ENCODE measurements around the gene ANKRD23. TPM values are rescaled to one million over a fixed set of nuclear protein-coding genes. Genes with fewer than 3 reads are reported as not detected.

Gene ANKRD23
- total and polyA plus RNA-seq, 11 donors, result 0.96 to 26.7 (median 7.9) TPM

GRCh38 chr2:96877631-96878092, 33.8 kb upstream of the ANKRD23 start:
- no peaks in the 10 kb centered on the region for H3K36me3 ChIP-seq
- DNase-seq (no peak), ATAC-seq (no peak)
- no peaks in the 10 kb centered on the region for H3K9me3 ChIP-seq
- no peak overlapping the region for H3K27ac ChIP-seq
- peaks cover 3 to 48% (median 29%) of the 10 kb centered on the region in 12 donors for H3K4me1 ChIP-seq
- WGBS, 4 donors, result 84 to 93% (median 88%) methylated on average over 14 to 15 of the region's 15 CpGs
- no peak overlapping the region for H3K4me3 ChIP-seq
- intact Hi-C loops (cut with DNase I), result no loop called here
- no peak for TF ChIP-seq POLR2A (IDR thresholded peaks at IDR 0.05)
- TF ChIP-seq CTCF (IDR thresholded peaks at IDR 0.05), result no peak
- H3K27me3 ChIP-seq, result no peaks in the 10 kb centered on the region

GRCh38 chr2:96877042-96877451, 33.2 kb upstream of the ANKRD23 start:
- H3K36me3 ChIP-seq, result no peaks in the 10 kb centered on the region
- no peaks in the 10 kb centered on the region for H3K27me3 ChIP-seq
- TF ChIP-seq POLR2A (IDR thresholded peaks at IDR 0.05), result no peak
- no peak for TF ChIP-seq CTCF (IDR thresholded peaks at IDR 0.05)
- no peak overlapping the region for H3K27ac ChIP-seq
- H3K9me3 ChIP-seq, result no peaks in the 10 kb centered on the region
- ATAC-seq, result no peak
- intact Hi-C loops (cut with DNase I), result no loop called here
- DNase-seq, result no peak
- whole genome bisulfite sequencing, 4 donors, result 77 to 91% (median 88%) methylated on average over 6 of the region's 6 CpGs
- H3K4me3 ChIP-seq, result no peak overlapping the region
- peaks cover 3 to 52% (median 32%) of the 10 kb centered on the region in 12 donors for H3K4me1 ChIP-seq

GRCh38 chr2:96876269-96877041, 32.6 kb upstream of the ANKRD23 start:
- no peak overlapping the region for H3K4me3 ChIP-seq
- no peaks in the 10 kb centered on the region for H3K36me3 ChIP-seq
- peaks cover 0 to 4% (median 0%) of the 10 kb centered on the region in 9 donors for H3K27me3 ChIP-seq
- intact Hi-C loops (cut with DNase I), result no loop called here
- H3K4me1 ChIP-seq, result peaks cover 3 to 46% (median 30%) of the 10 kb centered on the region in 12 donors
- TF ChIP-seq POLR2A (IDR thresholded peaks at IDR 0.05) (no peak), CTCF (IDR thresholded peaks at IDR 0.05) (no peak)
- ATAC-seq (no peak), DNase-seq (peak in 1 of 5 donors; percentile 53)
- no peaks in the 10 kb centered on the region for H3K9me3 ChIP-seq
- H3K27ac ChIP-seq, result no peak overlapping the region
- WGBS, 4 donors, result 91 to 98% (median 93%) methylated on average over 14 to 16 of the region's 16 CpGs

GRCh38 chr2:96875498-96876268, 31.9 kb upstream of the ANKRD23 start:
- DNase-seq, result no peak
- H3K4me1 ChIP-seq, result peaks cover 3 to 48% (median 28%) of the 10 kb centered on the region in 12 donors
- intact Hi-C loops (cut with DNase I), result loop anchor here in 1 of 10 donors (2.0 kb wide), 1 partner anchor 31 kb away; no protein-coding TSS in a partner anchor
- 78 to 86% (median 80%) methylated on average over 14 of the region's 14 CpGs for WGBS, 4 donors
- no peak for ATAC-seq
- H3K9me3 ChIP-seq, result no peaks in the 10 kb centered on the region
- peaks cover 0 to 7% (median 0%) of the 10 kb centered on the region in 9 donors for H3K27me3 ChIP-seq
- H3K27ac ChIP-seq, result peak overlapping the region in 4 of 12 donors; percentile 2 to 100 (median 90)
- no peaks in the 10 kb centered on the region for H3K36me3 ChIP-seq
- no peak overlapping the region for H3K4me3 ChIP-seq
- no peak for TF ChIP-seq CTCF (IDR thresholded peaks at IDR 0.05)
- no peak for TF ChIP-seq POLR2A (IDR thresholded peaks at IDR 0.05)

Measured in heart left ventricle (tissue), 16 donors.